Stimulated activated CD8-positive, alpha-beta memory T cell treated with anti-CD3 and anti-CD28 coated beads, Interleukin-4, amount 100 ng/mL, for 24 hours (primary cell): Measurements from ENCODE around the gene APBA2.
A peak's percentile ranks its signal among the peaks of the same experiment; 100 is the strongest.

Source experiments
- DNase-seq: peaks from one replicate; pipeline ENCODE4 v3.0.0-alpha.2; 2020; ENCODE audit warnings: low read depth

Gene APBA2

GRCh38 chr15:28957606-28958498 lies 72.1 kb downstream of the APBA2 start:
- no peak for DNase-seq

- no peak for DNase-seq
These were observed 73.6 kb downstream of the APBA2 start for GRCh38 chr15:28959326-28959725.

- DNase-seq = no peak
These were observed 75.2 kb downstream of the APBA2 start for GRCh38 chr15:28960979-28961378.

GRCh38 chr15:28961391-28961790 lies 75.6 kb downstream of the APBA2 start:
- no peak for DNase-seq

- no peak for DNase-seq
These were observed 77.3 kb downstream of the APBA2 start for GRCh38 chr15:28962851-28963710.

DNA sequence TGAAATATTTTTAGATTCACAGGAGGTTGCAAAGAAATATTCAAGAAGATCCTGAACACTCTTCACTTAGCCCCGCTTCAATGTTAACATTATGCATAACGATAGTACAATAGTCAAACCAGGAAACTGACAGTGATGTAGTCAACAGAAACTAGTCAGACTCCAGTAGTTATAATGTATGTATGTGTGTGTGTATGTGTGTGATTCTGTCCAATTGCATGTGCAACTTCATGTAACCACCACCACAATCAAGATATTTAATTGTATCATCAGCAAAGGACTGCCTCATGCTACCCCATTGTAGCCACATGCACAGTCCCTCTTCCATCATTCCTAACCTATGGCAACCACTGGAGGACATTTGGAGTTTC lies 77.9 kb downstream of the APBA2 start:
- no peak for DNase-seq

DNA sequence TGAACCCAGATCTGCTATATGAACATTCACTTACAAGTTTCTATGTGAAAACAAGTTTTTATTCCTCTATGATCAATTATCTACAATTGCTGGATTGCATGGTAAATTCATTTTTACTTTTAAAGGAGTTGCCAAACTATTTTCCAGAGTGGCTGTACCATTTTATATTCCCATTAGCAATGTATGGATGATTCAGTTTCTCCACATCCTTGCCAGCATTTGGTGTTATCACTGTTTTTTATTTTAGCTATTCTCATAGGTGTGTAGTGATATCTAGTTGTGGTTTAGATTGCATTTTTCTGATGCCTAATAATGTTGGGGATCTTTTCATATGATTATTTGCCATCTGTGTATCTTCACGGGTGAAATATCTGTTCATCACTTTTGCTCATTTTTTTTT lies 78.3 kb downstream of the APBA2 start:
- DNase-seq = no peak

DNA sequence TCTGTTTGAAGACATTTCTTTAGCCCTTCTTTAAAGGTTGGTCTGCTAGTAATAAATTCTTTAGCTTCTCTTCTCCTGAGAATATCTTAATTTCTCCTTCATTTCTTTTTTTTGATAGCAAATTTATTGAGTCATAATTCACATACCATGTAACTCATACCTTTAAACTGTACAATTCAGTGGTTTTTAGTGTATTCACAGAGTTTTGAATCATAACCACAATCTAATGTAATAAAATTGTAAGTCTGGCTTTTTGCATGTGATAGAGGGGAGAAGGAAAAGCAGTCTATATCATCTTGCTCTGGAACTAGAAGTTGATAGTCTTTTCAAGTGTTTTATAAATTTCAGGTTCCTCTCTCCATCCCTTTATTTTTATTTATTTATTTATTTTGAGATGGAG lies 81.3 kb downstream of the APBA2 start:
- no peak for DNase-seq

DNA sequence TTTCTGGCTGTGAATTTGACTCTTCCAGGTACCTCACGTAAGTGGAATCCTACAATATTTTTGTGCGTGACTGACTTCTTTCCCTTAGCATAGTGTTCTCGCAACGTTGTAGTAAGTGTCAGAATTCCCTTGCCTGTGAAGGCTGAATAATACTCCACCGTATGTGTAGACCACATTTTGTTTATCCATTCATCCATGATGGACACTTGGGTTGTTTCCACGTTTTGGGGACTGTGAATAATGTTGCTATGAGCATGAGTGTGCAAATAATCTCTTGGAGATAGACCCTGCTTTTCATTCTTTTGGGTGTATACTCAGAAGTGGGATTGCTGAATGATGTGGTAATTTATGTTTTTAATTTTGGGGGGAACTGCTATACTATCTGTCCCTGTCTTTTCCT lies 82.2 kb downstream of the APBA2 start:
- DNase-seq = no peak

DNA sequence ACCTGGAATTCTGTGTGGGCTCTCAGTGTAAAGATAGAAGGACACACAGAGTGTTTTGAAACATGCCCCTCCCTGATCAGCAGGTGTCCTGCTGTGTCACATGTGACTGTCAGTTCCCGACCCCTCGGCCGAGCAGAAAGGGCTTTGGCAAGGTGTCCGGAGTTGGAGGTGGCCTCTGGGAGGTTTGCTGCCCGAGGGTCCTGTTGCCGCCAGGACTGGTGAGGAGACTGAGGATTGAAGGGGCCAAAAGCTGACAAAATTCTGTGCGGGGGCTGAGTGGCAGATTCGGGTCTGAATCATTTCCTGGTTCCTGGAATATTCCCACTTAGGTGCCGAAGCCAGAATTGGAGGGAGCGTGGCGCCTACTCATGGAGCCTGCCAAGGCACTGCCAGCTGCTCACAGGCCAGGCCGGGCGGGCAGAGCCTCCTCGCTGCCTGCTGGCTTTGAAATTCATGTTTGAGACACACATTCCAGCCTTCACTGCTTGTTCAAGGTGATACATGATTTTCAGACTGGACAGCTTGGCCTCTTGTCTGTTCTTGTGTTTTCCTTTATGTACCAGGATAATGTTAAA lies 83.8 kb downstream of the APBA2 start:
- no peak for DNase-seq

DNA sequence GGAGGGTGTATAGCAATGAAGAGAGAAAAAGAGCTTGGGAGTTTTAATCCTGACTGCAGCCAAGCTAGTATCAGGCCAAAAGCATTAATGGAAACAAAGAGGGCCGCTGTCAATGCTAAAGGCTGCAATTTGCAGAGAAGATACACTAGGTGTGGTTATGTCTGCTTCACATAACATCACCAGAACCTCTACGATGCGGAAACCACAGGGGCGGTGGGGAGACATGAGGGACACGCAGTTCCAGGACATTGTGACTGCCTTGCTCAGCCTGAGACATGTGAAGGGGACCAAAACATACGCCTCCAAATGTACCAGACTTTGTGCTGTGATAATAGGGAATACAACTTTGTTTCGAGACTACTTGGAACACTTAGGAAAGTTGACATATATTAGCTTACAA lies 88.4 kb downstream of the APBA2 start:
- DNase-seq = peak; percentile 26

DNA sequence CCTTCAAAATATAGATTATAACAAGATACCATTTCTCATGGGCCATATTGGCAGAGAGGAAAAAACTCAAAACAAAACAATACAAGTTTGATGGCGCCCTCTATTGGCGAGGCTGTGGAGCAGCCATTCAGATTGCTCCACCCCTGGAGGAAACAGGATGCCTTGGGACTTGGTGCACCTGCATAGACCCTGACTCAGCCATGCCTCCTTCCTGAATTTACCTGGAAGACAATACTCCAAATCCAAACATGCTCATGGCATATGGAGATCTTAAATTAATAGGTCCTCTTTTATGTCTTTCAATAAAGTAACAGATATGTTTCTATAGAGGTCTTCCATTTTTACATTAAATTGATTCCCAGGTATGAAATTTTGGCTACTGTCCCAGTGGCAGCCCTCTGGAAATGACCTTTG lies 90.0 kb downstream of the APBA2 start:
- peak; percentile 39 for DNase-seq

- DNase-seq = no peak
These were observed 91.7 kb downstream of the APBA2 start for GRCh38 chr15:28977377-28978010.

GRCh38 chr15:28978011-28978378 lies 92.2 kb downstream of the APBA2 start:
- DNase-seq = no peak

GRCh38 chr15:28978661-28979060 lies 92.9 kb downstream of the APBA2 start:
- no peak for DNase-seq

DNA sequence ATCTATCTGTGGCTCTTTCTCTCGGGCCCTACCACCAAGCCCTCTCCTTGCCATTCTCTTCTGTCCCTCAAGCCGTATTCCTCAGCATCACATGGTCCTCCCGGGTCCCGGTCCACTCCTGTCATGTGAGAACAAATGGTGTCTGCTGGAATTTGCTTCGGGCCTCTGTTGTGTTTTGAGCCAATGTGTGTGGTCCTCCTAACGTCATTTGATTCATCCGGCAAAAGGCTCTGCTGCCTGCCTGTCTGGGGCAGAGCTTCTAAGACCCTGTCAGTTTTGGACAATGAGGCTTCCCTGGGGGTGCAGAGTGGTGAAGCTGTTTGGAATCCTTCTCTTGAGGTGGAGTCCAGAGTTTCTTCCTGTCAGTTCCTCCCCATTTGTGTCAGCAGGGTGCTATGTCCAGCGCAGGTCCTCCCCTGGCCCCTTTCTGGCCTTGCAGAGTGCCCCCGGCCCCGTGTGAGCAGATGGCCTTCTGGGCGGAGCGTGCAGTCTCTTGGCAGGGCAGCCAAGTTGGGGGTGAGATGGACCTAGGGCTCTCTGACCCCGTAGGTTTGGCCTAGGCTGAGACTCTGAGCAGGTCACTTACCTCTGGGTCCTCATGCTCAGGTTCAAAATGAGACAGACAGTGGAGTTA lies 93.6 kb downstream of the APBA2 start:
- no peak for DNase-seq

DNA sequence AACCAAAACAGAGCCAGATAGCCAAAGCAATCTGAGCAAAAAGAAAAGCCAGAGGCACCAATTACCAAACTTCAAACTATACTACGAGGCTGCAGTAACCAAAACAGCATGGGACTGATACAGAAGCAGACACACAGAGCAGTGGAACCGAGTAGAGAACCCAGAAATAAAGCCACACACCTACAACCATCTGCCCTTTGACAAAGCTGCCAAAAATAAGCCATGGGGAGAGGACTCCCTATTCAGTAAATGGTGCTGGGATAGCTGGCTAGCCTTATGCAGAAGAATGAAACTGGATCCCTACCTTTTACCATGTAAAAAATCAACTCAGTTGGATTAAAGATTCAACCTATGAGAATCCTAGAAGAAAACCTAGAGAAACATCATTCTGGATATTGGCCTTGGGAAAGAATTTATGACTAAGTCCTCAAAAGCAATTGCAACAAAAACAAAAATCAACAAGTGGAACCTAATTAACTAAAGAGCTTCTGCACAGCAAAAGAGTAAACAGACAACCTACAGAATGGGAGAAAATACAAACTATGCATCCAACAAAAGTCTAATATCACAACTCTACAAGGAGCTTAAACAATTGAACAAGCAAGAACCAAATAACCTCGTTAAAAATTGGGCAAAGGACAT lies 95.1 kb downstream of the APBA2 start:
- no peak for DNase-seq

GRCh38 chr15:28981351-28981720 lies 95.6 kb downstream of the APBA2 start:
- DNase-seq = no peak

DNA sequence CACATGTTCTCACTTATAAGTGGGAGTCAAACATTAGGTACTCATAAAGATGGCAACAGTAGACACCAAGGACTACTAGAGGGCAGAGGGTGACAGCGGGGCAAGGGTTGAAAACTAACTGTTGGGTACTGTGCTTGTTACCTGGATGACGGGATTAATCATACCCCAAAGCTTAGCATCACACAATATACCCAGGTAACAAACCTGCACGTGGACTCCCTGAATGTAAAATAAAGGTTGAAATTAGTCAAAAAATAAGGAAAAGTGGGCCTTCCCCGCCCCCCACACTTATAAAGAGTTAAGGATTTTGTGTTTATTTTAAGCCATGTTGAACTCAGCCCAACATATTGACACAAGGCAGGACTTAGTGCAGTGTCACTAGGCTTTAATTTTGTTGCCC lies 96.1 kb downstream of the APBA2 start:
- no peak for DNase-seq

DNA sequence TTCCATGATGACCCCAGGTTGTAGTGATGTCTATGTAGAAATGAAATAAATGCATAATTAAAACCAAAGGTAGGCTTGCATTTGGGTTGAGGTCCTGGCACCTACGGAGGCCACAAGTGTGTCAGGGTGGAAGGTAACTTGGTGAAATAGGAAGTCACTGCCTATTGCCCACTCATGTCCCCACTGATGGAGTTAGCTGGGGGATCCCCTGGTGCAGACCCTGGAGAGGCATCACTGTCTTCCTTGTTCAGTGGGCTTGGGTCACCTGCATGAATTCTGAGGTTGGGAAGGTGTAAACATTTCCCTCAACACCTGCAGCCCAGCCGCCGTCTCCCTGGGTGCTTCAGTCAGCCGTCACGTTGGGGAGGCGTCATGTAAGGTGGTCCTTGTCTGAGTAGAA lies 97.1 kb downstream of the APBA2 start:
- DNase-seq = no peak
